Stomach (tissue), 4 donors: ENCODE results near the gene NRAP.

Source experiments
- POLR2A ChIP-seq, 4 donors: fragments of 450-650 bp; IDR thresholded peaks; one replicate each; pipeline ENCODE4 v1.6.1; 2016; ENCODE audit warnings: antibody characterized with exemption in 4 of 4, control low read depth in 2 of 4, mild to moderate bottlenecking in 1 of 4, moderate library complexity in 1 of 4
- TF ChIP-seq, protein P1 (sequence below), 7 experiments: fragments of 450-650 bp in 4 of 7; fragments of 200-600 bp in 3 of 7; sonication (generic) in 3 of 7; IDR thresholded peaks; one replicate each; pipeline ENCODE4 v1.5.1; 2016 to 2019; ENCODE audit warnings: antibody characterized with exemption in 7 of 7, control low read depth in 2 of 7, mild to moderate bottlenecking in 1 of 7

GRCh38 chr10:113657544-113657943 is 6.3 kb downstream of the NRAP start:
- TF ChIP-seq, protein P1, sequence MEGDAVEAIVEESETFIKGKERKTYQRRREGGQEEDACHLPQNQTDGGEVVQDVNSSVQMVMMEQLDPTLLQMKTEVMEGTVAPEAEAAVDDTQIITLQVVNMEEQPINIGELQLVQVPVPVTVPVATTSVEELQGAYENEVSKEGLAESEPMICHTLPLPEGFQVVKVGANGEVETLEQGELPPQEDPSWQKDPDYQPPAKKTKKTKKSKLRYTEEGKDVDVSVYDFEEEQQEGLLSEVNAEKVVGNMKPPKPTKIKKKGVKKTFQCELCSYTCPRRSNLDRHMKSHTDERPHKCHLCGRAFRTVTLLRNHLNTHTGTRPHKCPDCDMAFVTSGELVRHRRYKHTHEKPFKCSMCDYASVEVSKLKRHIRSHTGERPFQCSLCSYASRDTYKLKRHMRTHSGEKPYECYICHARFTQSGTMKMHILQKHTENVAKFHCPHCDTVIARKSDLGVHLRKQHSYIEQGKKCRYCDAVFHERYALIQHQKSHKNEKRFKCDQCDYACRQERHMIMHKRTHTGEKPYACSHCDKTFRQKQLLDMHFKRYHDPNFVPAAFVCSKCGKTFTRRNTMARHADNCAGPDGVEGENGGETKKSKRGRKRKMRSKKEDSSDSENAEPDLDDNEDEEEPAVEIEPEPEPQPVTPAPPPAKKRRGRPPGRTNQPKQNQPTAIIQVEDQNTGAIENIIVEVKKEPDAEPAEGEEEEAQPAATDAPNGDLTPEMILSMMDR (IDR thresholded peaks at IDR 0.05) = no peak
- TF ChIP-seq POLR2A (IDR thresholded peaks at IDR 0.05) = no peak
